Measurements from ENCODE around the gene RALY.

Gene RALY

DNA sequence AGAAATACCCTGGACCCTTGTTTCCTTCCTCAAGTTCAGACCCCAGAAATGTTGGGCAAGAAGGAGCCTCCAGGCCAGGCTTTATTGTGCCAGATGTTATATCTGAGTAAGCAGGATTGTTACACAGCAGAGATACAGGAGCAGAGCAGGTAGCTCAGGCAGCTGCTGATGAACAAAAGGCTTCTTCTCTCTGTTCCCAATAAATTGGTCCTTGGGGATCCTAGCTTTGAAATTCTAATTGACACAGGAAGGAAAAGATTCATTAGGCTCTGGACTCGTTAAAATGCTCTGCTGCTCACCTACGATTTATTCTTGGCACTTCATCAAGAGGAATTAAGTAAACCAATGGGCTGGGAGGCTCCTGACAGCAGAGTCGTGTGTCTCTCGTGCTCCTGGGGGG, 54.2 kb downstream of the RALY start:
- H3K36me3 ChIP-seq (ENCODE audit: low read depth): peaks cover 17% of the 10 kb centered on the region
- no peaks in the 10 kb centered on the region for H3K9me3 ChIP-seq (ENCODE audit: severe bottlenecking)
- DNase-seq (ENCODE audit: low spot score) (no peak), ATAC-seq (ENCODE audit: low read depth) (no peak)
- no peak overlapping the region for H3K27ac ChIP-seq (ENCODE audit: poor library complexity, severe bottlenecking)
- H3K4me1 ChIP-seq (ENCODE audit: insufficient read depth, poor library complexity, severe bottlenecking): no peaks in the 10 kb centered on the region
- H3K4me3 ChIP-seq (ENCODE audit: severe bottlenecking): no peak overlapping the region
- no peaks in the 10 kb centered on the region for H3K27me3 ChIP-seq (ENCODE audit: insufficient read depth, poor library complexity, severe bottlenecking)
- TF ChIP-seq, protein P1, sequence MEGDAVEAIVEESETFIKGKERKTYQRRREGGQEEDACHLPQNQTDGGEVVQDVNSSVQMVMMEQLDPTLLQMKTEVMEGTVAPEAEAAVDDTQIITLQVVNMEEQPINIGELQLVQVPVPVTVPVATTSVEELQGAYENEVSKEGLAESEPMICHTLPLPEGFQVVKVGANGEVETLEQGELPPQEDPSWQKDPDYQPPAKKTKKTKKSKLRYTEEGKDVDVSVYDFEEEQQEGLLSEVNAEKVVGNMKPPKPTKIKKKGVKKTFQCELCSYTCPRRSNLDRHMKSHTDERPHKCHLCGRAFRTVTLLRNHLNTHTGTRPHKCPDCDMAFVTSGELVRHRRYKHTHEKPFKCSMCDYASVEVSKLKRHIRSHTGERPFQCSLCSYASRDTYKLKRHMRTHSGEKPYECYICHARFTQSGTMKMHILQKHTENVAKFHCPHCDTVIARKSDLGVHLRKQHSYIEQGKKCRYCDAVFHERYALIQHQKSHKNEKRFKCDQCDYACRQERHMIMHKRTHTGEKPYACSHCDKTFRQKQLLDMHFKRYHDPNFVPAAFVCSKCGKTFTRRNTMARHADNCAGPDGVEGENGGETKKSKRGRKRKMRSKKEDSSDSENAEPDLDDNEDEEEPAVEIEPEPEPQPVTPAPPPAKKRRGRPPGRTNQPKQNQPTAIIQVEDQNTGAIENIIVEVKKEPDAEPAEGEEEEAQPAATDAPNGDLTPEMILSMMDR (IDR thresholded peaks at IDR 0.05; ENCODE audit: poor library complexity, severe bottlenecking): no peak

DNA sequence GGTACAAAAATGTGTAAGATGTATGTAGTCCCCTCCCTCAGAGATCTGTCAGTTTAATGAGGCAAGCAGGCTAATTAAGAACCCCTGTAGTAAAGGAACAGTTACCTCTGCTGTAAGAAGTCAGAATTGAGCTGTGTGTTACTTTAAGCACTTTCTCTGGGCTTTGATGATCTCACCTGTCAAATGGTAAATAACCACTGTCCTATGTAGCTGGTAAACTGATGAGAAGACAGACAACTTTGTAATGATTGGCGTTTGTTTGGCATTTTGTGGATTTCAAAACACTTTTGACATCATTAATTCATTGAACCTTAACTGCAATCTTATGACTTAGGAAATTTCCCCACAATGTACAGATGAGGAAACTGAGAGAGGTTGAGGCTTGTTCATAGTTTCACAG, 55.7 kb downstream of the RALY start:
- TF ChIP-seq, protein P1 (IDR thresholded peaks at IDR 0.05; ENCODE audit: poor library complexity, severe bottlenecking): no peak
- H3K4me3 ChIP-seq (ENCODE audit: severe bottlenecking): no peak overlapping the region
- DNase-seq (ENCODE audit: low spot score) (no peak), ATAC-seq (ENCODE audit: low read depth) (no peak)
- H3K9me3 ChIP-seq (ENCODE audit: severe bottlenecking): no peaks in the 10 kb centered on the region
- H3K27me3 ChIP-seq (ENCODE audit: insufficient read depth, poor library complexity, severe bottlenecking): no peaks in the 10 kb centered on the region
- H3K27ac ChIP-seq (ENCODE audit: poor library complexity, severe bottlenecking): no peak overlapping the region
- no peaks in the 10 kb centered on the region for H3K4me1 ChIP-seq (ENCODE audit: insufficient read depth, poor library complexity, severe bottlenecking)
- H3K36me3 ChIP-seq (ENCODE audit: low read depth): peaks cover 13% of the 10 kb centered on the region

DNA sequence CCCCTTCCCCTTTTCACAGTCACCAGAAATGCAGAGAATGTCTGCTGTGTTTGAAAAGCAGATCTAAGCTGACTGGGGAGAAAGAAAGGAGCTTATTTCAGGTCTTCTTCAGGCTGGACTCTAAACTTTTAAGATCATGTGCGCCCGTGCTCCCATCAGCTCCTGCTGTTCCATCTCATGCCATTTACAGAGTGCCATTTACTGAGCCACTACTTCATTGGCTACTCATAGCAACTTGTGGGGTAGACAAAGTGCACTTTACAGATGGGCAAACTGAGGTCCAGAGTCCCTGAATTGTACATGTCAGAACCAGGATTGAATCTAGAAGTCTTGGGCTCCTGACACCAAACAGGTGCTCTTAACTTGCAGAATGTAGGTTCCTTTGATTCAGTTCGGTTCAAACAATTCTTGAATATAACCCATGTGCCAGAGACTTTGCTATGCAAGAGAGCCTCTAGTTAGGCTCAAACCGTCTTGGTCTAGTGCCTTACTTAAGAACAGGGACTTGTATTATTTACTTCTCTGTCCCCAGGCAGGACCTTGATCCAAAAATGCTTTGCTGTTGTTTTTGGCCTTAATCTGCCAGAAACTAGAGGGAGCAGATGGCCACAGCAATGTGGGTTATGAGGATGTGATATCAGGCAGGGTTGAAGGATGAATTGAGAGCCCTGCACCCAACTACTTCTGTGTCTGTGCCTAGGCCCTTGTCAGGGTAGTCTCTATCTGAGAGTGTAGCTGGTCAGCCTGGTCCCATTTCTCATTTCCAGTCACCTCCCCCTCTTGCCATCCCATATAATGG, 56.4 kb downstream of the RALY start:
- Histone ChIP-seq H3K9me3 (ENCODE audit: severe bottlenecking) (no peaks in the 10 kb centered on the region), H3K27me3 (ENCODE audit: insufficient read depth, poor library complexity, severe bottlenecking) (no peaks in the 10 kb centered on the region), H3K27ac (ENCODE audit: poor library complexity, severe bottlenecking) (no peak overlapping the region), H3K4me3 (ENCODE audit: severe bottlenecking) (no peak overlapping the region), H3K4me1 (ENCODE audit: insufficient read depth, poor library complexity, severe bottlenecking) (no peaks in the 10 kb centered on the region), H3K36me3 (ENCODE audit: low read depth) (peaks cover 9% of the 10 kb centered on the region)
- TF ChIP-seq, protein P1 (IDR thresholded peaks at IDR 0.05; ENCODE audit: poor library complexity, severe bottlenecking): no peak
- DNase-seq (ENCODE audit: low spot score): no peak
- no peak for ATAC-seq (ENCODE audit: low read depth)

DNA sequence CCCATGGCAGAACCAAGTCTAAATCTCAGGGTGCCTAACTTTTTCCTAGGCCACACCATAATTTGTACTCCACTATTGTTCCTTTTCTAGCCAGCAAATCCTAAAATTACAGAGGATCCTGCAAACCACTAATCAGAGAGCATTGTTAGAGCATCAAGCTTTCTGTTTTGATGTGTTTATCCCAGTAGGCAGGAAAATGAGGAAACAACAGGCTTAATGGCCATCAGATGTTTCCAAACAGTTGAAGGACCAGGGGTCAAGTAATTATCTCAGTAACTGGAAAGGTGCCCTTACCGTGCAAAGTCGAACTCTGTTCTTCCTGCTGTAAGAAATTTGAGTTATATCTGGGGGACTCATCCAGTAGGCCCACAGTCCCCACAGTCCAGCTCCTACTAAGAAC, 58.7 kb downstream of the RALY start:
- Histone ChIP-seq H3K27ac (ENCODE audit: poor library complexity, severe bottlenecking) (no peak overlapping the region), H3K27me3 (ENCODE audit: insufficient read depth, poor library complexity, severe bottlenecking) (no peaks in the 10 kb centered on the region), H3K36me3 (ENCODE audit: low read depth) (no peaks in the 10 kb centered on the region), H3K9me3 (ENCODE audit: severe bottlenecking) (no peaks in the 10 kb centered on the region), H3K4me1 (ENCODE audit: insufficient read depth, poor library complexity, severe bottlenecking) (no peaks in the 10 kb centered on the region), H3K4me3 (ENCODE audit: severe bottlenecking) (no peak overlapping the region)
- DNase-seq (ENCODE audit: low spot score) (no peak), ATAC-seq (ENCODE audit: low read depth) (no peak)
- TF ChIP-seq, protein P1 (IDR thresholded peaks at IDR 0.05; ENCODE audit: poor library complexity, severe bottlenecking): no peak

DNA sequence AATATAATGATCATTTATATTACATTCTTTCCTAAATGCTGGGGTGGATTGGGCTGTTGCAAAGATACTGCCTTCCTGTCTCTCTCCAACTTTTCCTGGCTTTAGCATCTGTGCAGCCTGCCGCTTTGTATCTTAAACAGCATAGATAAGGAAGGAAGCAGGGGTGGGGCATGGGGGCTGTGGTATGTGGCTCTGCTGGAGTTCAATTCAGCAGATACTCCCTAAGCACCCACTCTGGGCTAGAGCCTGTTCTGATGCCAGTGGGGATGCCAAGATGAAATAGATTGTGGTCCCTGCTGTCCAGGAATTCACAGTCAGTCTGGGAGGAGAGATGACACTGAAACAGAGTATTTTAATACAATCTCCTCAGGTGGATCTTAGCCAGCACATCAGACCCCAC, 61.6 kb downstream of the RALY start:
- H3K9me3 ChIP-seq (ENCODE audit: severe bottlenecking): no peaks in the 10 kb centered on the region
- no peak for DNase-seq (ENCODE audit: low spot score)
- ATAC-seq (ENCODE audit: low read depth): no peak
- H3K27ac ChIP-seq (ENCODE audit: poor library complexity, severe bottlenecking): no peak overlapping the region
- H3K4me3 ChIP-seq (ENCODE audit: severe bottlenecking): no peak overlapping the region
- no peaks in the 10 kb centered on the region for H3K4me1 ChIP-seq (ENCODE audit: insufficient read depth, poor library complexity, severe bottlenecking)
- peaks cover 5% of the 10 kb centered on the region; the same call in 1 of the 2 replicates for H3K36me3 ChIP-seq (ENCODE audit: low read depth)
- no peaks in the 10 kb centered on the region for H3K27me3 ChIP-seq (ENCODE audit: insufficient read depth, poor library complexity, severe bottlenecking)
- TF ChIP-seq, protein P1 (IDR thresholded peaks at IDR 0.05; ENCODE audit: poor library complexity, severe bottlenecking): no peak
